Right atrium auricular region (tissue), 2 donors: Measurements from ENCODE around the gene UNC5CL. TPM values are rescaled to one million over a fixed set of nuclear protein-coding genes. Genes with fewer than 3 reads are reported as not detected.
A peak's percentile ranks its signal among the peaks of the same experiment; 100 is the strongest.

Source experiments
- DNase-seq: peaks from one replicate; pipeline ENCODE4 v3.0.0-alpha.2; 2019; ENCODE audit warnings: low spot score
- H3K27ac ChIP-seq, 2 donors: fragments of 200-600 bp; sonication (generic); 1 replicate in 1 of 2; 2 replicates in 1 of 2; pipeline ENCODE4 v1.5.1; 2016 to 2019
- H3K27me3 ChIP-seq, 2 donors: fragments of 200-600 bp; sonication (generic); one replicate each; pipeline versions ENCODE4 v1.5.1 to v1.6.0; 2017 to 2019
- H3K36me3 ChIP-seq: fragments of 200-600 bp; sonication (generic); one replicate; pipeline ENCODE4 v1.5.1; 2016
- H3K4me1 ChIP-seq, 2 donors: fragments of 200-600 bp; sonication (generic); one replicate each; pipeline versions ENCODE4 v1.5.1 to v1.6.0; 2017 to 2019
- H3K4me3 ChIP-seq, 2 donors: fragments of 200-600 bp; sonication (generic); 1 replicate in 1 of 2; 2 replicates in 1 of 2; pipeline ENCODE4 v1.5.1; 2017 to 2019; ENCODE audit warnings: mild to moderate bottlenecking in 1 of 2, moderate library complexity in 1 of 2
- H3K9me3 ChIP-seq, 2 donors: fragments of 200-600 bp; sonication (generic); one replicate each; pipeline ENCODE4 v1.5.1; 2019
- total RNA-seq, 2 donors: library from RNA; depleted of rRNA; stranded (reverse); fragments of >200 nt; gene quantifications; one replicate each; pipeline ENCODE4 v1.1.0, GENCODE V29; 2016
- TF ChIP-seq, protein P1 (sequence below), 2 donors: fragments of 200-600 bp; sonication (generic); IDR thresholded peaks; one replicate each; pipeline ENCODE4 v1.5.1; 2019; ENCODE audit warnings: antibody characterized with exemption in 2 of 2

The UNC5CL gene
- total RNA-seq, 2 donors from 2014 or later = 0.43 to 0.96 TPM

DNA sequence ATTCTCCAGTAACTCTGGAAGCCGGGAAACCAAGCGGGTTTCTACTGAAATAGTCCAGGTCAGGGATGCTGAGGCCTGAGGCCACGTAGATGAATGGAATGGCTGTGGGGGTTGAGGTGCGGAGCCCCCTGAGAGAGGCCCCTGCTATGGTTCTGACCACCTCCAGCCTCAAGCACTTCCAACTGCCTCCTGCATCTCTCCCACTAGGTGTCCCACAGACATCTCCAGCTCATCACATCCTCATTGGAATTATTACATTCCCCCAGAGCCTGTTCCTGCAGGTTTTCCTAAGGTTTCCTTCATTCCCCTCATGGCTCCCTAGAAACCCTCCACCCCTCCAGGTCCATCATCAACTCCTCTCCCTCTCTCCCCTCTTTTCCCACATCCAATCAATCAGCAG is 48.7 kb downstream of the UNC5CL start:
- no peak overlapping the region for H3K4me3 ChIP-seq
- no peak overlapping the region for H3K27ac ChIP-seq
- H3K4me1 ChIP-seq = no peaks in the 10 kb centered on the region
- H3K27me3 ChIP-seq = no peaks in the 10 kb centered on the region
- DNase-seq = peak; percentile 11
- no peaks in the 10 kb centered on the region for H3K36me3 ChIP-seq
- no peaks in the 10 kb centered on the region for H3K9me3 ChIP-seq
- TF ChIP-seq, protein P1, sequence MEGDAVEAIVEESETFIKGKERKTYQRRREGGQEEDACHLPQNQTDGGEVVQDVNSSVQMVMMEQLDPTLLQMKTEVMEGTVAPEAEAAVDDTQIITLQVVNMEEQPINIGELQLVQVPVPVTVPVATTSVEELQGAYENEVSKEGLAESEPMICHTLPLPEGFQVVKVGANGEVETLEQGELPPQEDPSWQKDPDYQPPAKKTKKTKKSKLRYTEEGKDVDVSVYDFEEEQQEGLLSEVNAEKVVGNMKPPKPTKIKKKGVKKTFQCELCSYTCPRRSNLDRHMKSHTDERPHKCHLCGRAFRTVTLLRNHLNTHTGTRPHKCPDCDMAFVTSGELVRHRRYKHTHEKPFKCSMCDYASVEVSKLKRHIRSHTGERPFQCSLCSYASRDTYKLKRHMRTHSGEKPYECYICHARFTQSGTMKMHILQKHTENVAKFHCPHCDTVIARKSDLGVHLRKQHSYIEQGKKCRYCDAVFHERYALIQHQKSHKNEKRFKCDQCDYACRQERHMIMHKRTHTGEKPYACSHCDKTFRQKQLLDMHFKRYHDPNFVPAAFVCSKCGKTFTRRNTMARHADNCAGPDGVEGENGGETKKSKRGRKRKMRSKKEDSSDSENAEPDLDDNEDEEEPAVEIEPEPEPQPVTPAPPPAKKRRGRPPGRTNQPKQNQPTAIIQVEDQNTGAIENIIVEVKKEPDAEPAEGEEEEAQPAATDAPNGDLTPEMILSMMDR (IDR thresholded peaks at IDR 0.05) = no peak

DNA sequence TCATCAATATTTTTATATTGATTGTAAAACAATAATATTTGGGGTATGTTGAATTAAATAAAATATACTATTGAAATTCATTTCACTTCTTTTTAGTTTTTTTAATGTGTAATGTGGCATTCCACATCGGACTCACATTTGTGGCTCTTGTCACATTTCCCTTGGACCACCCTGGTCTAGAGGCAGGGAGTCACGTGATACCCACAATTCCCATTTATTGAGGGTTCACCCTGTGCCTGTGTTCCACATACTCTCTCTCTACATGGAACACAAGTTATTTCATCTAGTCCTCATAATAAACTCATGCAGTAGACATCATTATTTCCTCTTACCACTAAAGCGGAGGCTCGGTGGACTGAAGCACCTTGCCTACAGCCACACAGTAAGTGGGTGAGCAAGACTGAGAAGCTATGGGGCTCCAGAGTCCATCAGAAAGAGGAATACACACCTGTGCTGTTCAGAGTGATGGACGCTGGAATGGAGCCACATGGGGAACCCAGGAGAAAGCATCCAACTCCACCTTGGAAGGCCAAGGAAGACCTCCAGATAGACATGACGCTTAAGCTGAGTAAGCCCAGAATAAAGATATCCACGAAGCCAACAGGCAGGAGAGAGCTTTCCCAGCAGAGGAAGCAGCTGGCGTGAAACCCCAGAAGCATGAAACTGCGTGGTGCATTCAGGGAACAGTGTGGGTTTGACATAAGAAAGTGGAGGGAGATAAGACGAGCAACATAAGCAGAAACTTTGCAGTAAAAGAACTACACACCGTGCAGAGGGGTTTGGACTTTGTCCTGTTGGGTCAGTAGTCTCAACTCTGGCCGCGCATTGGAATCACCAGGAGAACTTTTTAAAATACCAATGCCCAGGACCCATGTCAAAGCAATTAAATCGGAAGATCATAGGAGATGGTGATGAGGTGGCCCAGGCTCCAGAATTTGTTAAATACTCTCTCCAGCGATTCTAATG is 49.5 kb downstream of the UNC5CL start:
- TF ChIP-seq, protein P1 (IDR thresholded peaks at IDR 0.05) = no peak
- H3K27me3 ChIP-seq = no peaks in the 10 kb centered on the region
- H3K4me3 ChIP-seq = no peak overlapping the region
- no peak overlapping the region for H3K27ac ChIP-seq
- H3K36me3 ChIP-seq = no peaks in the 10 kb centered on the region
- no peaks in the 10 kb centered on the region for H3K9me3 ChIP-seq
- DNase-seq = no peak
- no peaks in the 10 kb centered on the region for H3K4me1 ChIP-seq

DNA sequence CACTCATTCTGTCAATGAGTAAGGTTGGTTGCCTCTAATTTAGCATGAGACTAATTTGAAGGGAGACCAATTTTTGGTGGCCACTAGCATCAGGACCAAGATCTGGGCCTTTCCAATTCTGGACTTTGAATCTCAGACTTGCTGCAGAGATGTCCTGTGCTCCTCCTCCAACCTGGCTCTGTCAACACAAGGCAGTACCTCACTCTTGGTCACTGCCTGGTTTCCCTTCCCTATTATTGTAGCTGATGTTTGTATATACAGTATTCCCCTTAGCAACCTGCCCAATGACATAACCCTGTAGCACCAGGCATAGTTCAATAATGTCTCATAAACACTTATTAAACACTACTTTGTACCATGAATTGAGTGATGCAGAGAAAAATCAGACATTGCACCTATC is 50.4 kb downstream of the UNC5CL start:
- Histone ChIP-seq H3K9me3 (no peaks in the 10 kb centered on the region), H3K4me1 (no peaks in the 10 kb centered on the region), H3K36me3 (no peaks in the 10 kb centered on the region), H3K4me3 (no peak overlapping the region), H3K27me3 (no peaks in the 10 kb centered on the region), H3K27ac (no peak overlapping the region)
- no peak for DNase-seq
- TF ChIP-seq, protein P1 (IDR thresholded peaks at IDR 0.05) = no peak

DNA sequence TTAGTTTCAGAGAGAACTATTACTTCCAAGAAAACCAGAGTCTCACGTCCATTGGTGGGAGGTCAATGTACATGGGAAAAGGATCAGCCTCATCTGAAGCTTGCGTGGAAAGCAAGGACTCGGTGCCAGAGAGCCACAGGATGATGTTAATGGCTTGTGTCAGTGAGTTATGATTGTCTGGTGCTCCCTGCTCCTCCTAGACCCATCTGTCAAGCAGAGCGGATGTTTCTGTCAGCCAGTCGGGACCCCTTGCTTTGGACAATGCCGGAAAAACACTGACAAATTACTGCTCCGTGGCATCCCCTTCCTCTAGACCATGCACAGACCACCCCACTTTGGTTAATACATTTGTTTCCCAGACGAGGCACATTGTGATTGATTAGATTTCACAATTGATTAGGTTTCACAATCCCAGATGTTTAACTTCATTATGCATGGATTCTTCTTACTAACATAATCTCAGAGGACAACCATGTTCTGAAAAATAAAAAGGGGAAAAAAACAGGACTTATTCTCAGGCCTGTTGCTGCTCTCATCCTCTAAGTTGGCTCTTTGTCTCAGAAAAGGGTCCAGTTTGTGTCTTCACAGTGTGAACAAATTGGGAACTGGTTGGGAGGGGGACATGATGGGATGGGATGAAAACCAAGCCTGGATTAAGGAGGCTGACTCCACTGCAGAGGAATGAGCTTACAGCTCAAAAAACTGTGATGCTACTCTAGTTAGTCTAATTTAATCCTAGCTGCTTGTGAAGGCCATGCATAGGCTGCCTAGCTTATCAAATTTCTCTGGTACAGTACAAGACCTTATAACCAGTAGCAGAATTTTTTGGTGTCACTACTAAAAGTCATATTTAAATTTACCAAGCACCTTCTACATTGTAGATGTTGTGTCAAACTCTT is 51.9 kb downstream of the UNC5CL start:
- TF ChIP-seq, protein P1 (IDR thresholded peaks at IDR 0.05) = no peak
- H3K9me3 ChIP-seq = no peaks in the 10 kb centered on the region
- H3K4me1 ChIP-seq = no peaks in the 10 kb centered on the region
- H3K4me3 ChIP-seq = no peak overlapping the region
- H3K36me3 ChIP-seq = no peaks in the 10 kb centered on the region
- H3K27ac ChIP-seq = no peak overlapping the region
- DNase-seq = no peak
- no peaks in the 10 kb centered on the region for H3K27me3 ChIP-seq

DNA sequence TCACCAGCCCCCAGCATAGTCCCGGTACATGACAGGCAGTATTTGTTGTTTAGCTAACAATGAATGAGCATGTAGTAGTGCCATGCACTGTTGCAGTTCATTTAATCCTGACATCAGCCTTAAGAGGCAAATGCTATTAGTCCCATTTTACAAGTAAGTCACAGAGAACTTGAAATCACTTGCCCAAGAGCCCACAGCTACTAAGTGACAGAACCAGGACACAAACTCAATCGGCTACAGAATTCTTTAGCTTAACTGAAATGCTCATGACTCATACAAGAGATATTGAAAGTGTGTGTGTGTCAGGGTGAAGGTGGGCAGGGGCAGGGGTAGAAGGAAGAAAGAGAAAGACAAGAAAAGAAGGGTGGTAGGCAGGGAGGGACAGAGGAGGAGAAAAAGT is 52.7 kb downstream of the UNC5CL start:
- H3K36me3 ChIP-seq = no peaks in the 10 kb centered on the region
- no peak for DNase-seq
- H3K4me3 ChIP-seq = no peak overlapping the region
- no peak overlapping the region for H3K27ac ChIP-seq
- no peaks in the 10 kb centered on the region for H3K4me1 ChIP-seq
- H3K9me3 ChIP-seq = no peaks in the 10 kb centered on the region
- H3K27me3 ChIP-seq = no peaks in the 10 kb centered on the region
- TF ChIP-seq, protein P1 (IDR thresholded peaks at IDR 0.05) = no peak
